GM13976 (cell line): ENCODE results near the gene VDAC1.

Source experiments
- DNase-seq: peaks from one replicate; pipeline ENCODE4 v3.0.0; 2012; ENCODE audit warnings: low spot score
- in situ Hi-C: fragments of 300-500 bp; cut with MboI; formaldehyde crosslinking; loops from one replicate; pipeline ENCODE4 v1.12.0; 2022; ENCODE audit warnings: low sequenced_read_pairs, mixed read lengths, inconsistent platforms; ENCODE audit not compliant: unreplicated experiment
- TF ChIP-seq, protein P1 (sequence below): IDR thresholded peaks from 2 replicates; pipeline ENCODE4 v1.5.1; 2012; ENCODE audit warnings: borderline replicate concordance, mild to moderate bottlenecking; ENCODE audit not compliant: insufficient read depth; ENCODE audit errors: extremely low read depth, missing control alignments, control extremely low read depth

VDAC1 gene

GRCh38 chr5:134004626-134005416, at the start of gene VDAC1:
VDAC1 (minus strand) TSS chr5:134004975; CDS start chr5:133993012, 11,963 bp downstream.
- in situ Hi-C loops: no loop called here
- TF ChIP-seq, protein P1, sequence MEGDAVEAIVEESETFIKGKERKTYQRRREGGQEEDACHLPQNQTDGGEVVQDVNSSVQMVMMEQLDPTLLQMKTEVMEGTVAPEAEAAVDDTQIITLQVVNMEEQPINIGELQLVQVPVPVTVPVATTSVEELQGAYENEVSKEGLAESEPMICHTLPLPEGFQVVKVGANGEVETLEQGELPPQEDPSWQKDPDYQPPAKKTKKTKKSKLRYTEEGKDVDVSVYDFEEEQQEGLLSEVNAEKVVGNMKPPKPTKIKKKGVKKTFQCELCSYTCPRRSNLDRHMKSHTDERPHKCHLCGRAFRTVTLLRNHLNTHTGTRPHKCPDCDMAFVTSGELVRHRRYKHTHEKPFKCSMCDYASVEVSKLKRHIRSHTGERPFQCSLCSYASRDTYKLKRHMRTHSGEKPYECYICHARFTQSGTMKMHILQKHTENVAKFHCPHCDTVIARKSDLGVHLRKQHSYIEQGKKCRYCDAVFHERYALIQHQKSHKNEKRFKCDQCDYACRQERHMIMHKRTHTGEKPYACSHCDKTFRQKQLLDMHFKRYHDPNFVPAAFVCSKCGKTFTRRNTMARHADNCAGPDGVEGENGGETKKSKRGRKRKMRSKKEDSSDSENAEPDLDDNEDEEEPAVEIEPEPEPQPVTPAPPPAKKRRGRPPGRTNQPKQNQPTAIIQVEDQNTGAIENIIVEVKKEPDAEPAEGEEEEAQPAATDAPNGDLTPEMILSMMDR: no peak
- DNase-seq: peak; percentile 97

DNA sequence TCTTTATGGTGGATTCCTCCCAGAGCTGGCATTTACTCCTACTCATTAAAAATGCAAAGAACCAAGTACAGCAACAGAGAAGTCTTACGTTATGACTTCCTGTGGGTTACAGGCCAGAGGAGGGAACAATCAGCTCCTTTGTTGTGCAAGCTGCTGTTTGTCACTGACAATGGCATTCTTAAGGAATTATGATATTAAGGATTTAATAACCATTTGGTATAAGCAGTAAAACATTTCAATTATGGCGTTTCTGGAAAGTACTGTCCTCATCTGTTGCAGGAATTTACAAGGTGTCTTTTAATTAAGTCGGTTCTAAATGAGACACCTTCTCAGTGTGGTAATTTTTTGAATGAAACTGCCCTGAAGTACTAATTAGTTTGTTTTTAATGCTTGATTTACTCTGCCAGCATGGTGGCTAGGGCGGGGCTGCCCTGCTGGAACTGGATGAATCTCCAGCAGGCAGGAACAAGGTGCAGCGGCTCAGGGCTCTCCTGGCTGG, 49.1 kb upstream of the VDAC1 start:
- in situ Hi-C loops: no loop called here
- TF ChIP-seq, protein P1: no peak
- DNase-seq: no peak

GRCh38 chr5:134053314-134053839, 48.6 kb upstream of the VDAC1 start:
- in situ Hi-C loops: no loop called here
- TF ChIP-seq, protein P1: no peak
- DNase-seq: no peak

GRCh38 chr5:134051305-134051704, 46.5 kb upstream of the VDAC1 start:
- TF ChIP-seq, protein P1: no peak
- in situ Hi-C loops: no loop called here
- no peak for DNase-seq

DNA sequence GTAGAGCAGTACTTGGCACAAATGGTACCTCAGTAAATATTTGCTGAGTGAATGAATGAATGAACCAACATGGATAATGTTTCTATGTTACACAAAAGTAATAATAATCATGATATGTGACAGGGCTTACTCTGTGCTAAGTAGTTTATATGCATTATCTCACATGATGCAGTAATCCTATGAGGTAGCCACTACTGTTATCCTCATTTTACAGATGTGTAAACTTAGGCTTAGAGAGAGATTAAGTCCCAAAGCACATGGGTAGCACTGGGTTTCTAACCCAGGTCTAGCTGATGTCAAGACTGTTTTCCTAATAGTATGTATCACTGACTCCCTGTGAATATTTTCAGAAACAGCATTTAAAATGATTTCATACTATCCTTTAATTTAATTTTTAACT, 44.1 kb upstream of the VDAC1 start:
- in situ Hi-C loops: loop anchor here (25.0 kb wide), 1 partner anchor 238 kb away; no protein-coding TSS in a partner anchor
- no peak for DNase-seq

GRCh38 chr5:134047687-134048056, 42.9 kb upstream of the VDAC1 start:
- DNase-seq: no peak
- TF ChIP-seq, protein P1: no peak
- in situ Hi-C loops: loop anchor here (25.0 kb wide), 1 partner anchor 240 kb away; no protein-coding TSS in a partner anchor

More for the DNA sequence above, 44.1 kb upstream of the VDAC1 start:
- TF ChIP-seq, protein P1: no peak
